RWPE2 (cell line): Measurements from ENCODE around the gene SORCS2.
A peak's percentile ranks its signal among the peaks of the same experiment; 100 is the strongest.

ENCODE experiments used
- ATAC-seq: fragments of 200-7000 bp; cut with Tn5 transposase; 3 replicates; pipeline ENCODE4 v1.9.1; 2021; ENCODE audit warnings: low read depth
- DNase-seq: peaks from one replicate; pipeline ENCODE4 v3.0.0-alpha.2; 2020; ENCODE audit warnings: low spot score
- H3K27ac ChIP-seq: fragments of 450-650 bp; 2 replicates; pipeline ENCODE4 v1.5.1; 2017; ENCODE audit warnings: mild to moderate bottlenecking; ENCODE audit not compliant: poor library complexity, severe bottlenecking
- H3K27me3 ChIP-seq: fragments of 250-450 bp; sonication (Bioruptor Pico); 2 replicates; pipeline ENCODE4 v1.5.1; 2021; ENCODE audit warnings: mild to moderate bottlenecking, moderate library complexity; ENCODE audit not compliant: insufficient read depth, poor library complexity, severe bottlenecking
- H3K36me3 ChIP-seq: fragments of 250-450 bp; sonication (Bioruptor Pico); 2 replicates; pipeline ENCODE4 v1.5.1; 2020; ENCODE audit warnings: low read depth, mild to moderate bottlenecking, moderate library complexity
- H3K4me1 ChIP-seq: fragments of 250-450 bp; sonication (Bioruptor Pico); 2 replicates; pipeline ENCODE4 v1.5.1; 2021; ENCODE audit warnings: mild to moderate bottlenecking, moderate library complexity; ENCODE audit not compliant: insufficient read depth, poor library complexity, severe bottlenecking
- H3K4me3 ChIP-seq: fragments of 250-450 bp; sonication (Bioruptor Pico); 2 replicates; pipeline ENCODE4 v1.5.1; 2021; ENCODE audit warnings: mild to moderate bottlenecking, moderate library complexity; ENCODE audit not compliant: severe bottlenecking
- H3K9me3 ChIP-seq: fragments of 250-450 bp; sonication (Bioruptor Pico); 2 replicates; pipeline ENCODE4 v1.5.1; 2021; ENCODE audit warnings: mild to moderate bottlenecking, moderate library complexity; ENCODE audit not compliant: severe bottlenecking
- CTCF ChIP-seq: fragments of 450-650 bp; IDR thresholded peaks from one replicate; pipeline ENCODE4 v1.5.1; 2017; ENCODE audit warnings: mild to moderate bottlenecking, moderate library complexity; ENCODE audit not compliant: poor library complexity, severe bottlenecking

Gene SORCS2

GRCh38 chr4:7156761-7157488, 35.4 kb upstream of the SORCS2 start:
- Histone ChIP-seq H3K9me3 (no peaks in the 10 kb centered on the region), H3K27me3 (no peaks in the 10 kb centered on the region), H3K36me3 (no peaks in the 10 kb centered on the region), H3K4me3 (no peak overlapping the region), H3K27ac (no peak overlapping the region), H3K4me1 (peaks cover 4% of the 10 kb centered on the region)
- TF ChIP-seq CTCF: peak; percentile 40
- ATAC-seq (peak; percentile 70), DNase-seq (peak; percentile 42)

DNA sequence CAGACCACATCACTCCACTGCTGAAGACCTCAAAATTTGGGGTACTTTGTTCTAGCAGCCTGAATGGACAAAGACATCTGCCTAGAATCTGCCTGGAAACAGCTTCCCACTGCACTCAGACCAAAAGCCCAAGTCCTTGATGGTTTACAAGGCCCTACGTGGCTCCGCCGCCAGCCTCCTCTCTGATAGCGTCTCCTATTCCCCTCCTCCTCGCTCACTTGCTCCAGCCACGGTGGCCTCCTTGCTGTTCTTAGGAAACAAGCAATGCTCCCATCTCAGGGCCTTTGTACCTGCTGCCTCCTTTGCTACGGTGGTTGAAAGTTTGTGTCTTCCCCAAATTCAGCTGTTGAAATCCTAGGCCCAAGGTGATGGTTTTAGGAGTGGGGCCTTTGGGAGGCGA, 34.7 kb upstream of the SORCS2 start:
- no peaks in the 10 kb centered on the region for H3K27me3 ChIP-seq
- H3K9me3 ChIP-seq: no peaks in the 10 kb centered on the region
- peak; percentile 28 for DNase-seq
- H3K27ac ChIP-seq: no peak overlapping the region
- no peak overlapping the region for H3K4me3 ChIP-seq
- H3K4me1 ChIP-seq: peaks cover 4% of the 10 kb centered on the region
- TF ChIP-seq CTCF: no peak
- no peaks in the 10 kb centered on the region for H3K36me3 ChIP-seq
- ATAC-seq: no peak

- no peak for ATAC-seq
- H3K4me3 ChIP-seq: no peak overlapping the region
- no peak overlapping the region for H3K27ac ChIP-seq
- no peak for DNase-seq
- H3K9me3 ChIP-seq: no peaks in the 10 kb centered on the region
- no peak for TF ChIP-seq CTCF
- H3K27me3 ChIP-seq: no peaks in the 10 kb centered on the region
- H3K4me1 ChIP-seq: peaks cover 4% of the 10 kb centered on the region
- H3K36me3 ChIP-seq: no peaks in the 10 kb centered on the region
Measured at GRCh38 chr4:7158081-7158750, 34.1 kb upstream of the SORCS2 start.

DNA sequence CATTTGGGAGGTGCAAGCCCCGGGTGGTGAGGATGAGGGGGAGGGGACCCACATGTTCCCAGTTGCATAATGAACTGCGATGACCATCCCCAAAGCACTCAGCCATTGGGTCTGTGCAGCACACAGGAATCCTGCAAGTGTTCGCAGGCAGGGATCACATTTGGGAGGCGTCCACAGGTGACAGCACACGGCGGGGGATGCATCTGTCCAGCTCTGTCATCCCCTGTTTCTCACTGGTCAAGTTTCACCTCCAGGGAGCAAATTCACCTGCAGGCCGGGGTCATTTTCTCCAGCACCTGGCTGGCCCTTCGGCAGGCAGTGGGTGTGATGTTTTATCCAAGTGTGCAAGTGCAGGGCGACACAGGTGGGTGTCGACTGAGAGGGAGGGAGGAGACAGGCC, 33.3 kb upstream of the SORCS2 start:
- Histone ChIP-seq H3K4me1 (peaks cover 4% of the 10 kb centered on the region), H3K4me3 (no peak overlapping the region), H3K36me3 (no peaks in the 10 kb centered on the region), H3K9me3 (no peaks in the 10 kb centered on the region), H3K27ac (no peak overlapping the region), H3K27me3 (no peaks in the 10 kb centered on the region)
- TF ChIP-seq CTCF: no peak
- no peak for ATAC-seq
- DNase-seq: no peak

DNA sequence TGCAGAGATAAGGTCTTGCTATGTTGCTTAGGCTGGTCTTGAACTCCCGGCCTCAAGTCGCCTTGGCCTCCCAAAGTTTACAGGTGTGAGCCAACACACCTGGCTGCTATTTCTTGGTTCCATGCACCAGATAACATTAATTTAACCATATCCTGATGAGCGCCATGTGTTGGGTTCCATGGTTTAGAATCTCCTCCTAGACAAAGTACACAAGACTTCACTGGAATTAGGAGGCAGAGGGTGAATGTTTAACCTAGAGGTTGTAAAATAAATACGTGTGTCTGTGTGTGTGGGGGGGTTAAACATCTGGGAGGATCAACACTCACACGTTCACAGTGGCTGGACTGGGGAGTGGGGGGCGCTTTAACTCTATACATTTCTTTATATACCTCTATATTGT, 32.4 kb upstream of the SORCS2 start:
- no peaks in the 10 kb centered on the region for H3K9me3 ChIP-seq
- no peaks in the 10 kb centered on the region for H3K36me3 ChIP-seq
- no peak for ATAC-seq
- DNase-seq: no peak
- no peak for TF ChIP-seq CTCF
- H3K4me1 ChIP-seq: peaks cover 4% of the 10 kb centered on the region
- H3K27me3 ChIP-seq: no peaks in the 10 kb centered on the region
- no peak overlapping the region for H3K27ac ChIP-seq
- no peak overlapping the region for H3K4me3 ChIP-seq
